ENCODE data around the gene CHRNA9. TPM values are rescaled to one million over a fixed set of nuclear protein-coding genes. Genes with fewer than 3 reads are reported as not detected.

The CHRNA9 gene
- polyA plus RNA-seq, 1 donor (not counting 4 experiments of a cell fraction or from before 2014, with no cell fraction given), result 0.03 TPM

GRCh38 chr4:40379248-40379647 lies 44.1 kb downstream of the CHRNA9 start:
- TF ChIP-seq CTCF (optimal IDR thresholded peaks at IDR 0.05 in 1 of 3, IDR thresholded peaks at IDR 0.05 in 1 of 3, conservative IDR thresholded peaks at IDR 0.05 in 1 of 3; ENCODE audit: extremely low read depth in 1 of 3, insufficient read depth in 2 of 3, low read length in 3 of 3) (no peak), EZH2 (IDR thresholded peaks at IDR 0.05; ENCODE audit: low read length) (no peak)
- H3K36me3 ChIP-seq (ENCODE audit: control insufficient read depth in 2 of 2, extremely low read depth in 1 of 2, insufficient read depth in 2 of 2, low read length in 2 of 2), result no peaks in the 10 kb centered on the region
- FAIRE-seq (no peak), DNase-seq (ENCODE audit: low read depth, low spot score) (no peak)
- H2AFZ ChIP-seq (ENCODE audit: control insufficient read depth, low read length), result no peak overlapping the region
- no peak overlapping the region for H3K4me3 ChIP-seq (ENCODE audit: control insufficient read depth in 2 of 3, extremely low read depth in 1 of 3, insufficient read depth in 2 of 3, low read depth in 1 of 3, low read length in 3 of 3)
- H3K27ac ChIP-seq (ENCODE audit: control insufficient read depth, insufficient read depth, low read length), result no peak overlapping the region
- no peaks in the 10 kb centered on the region for H3K27me3 ChIP-seq (ENCODE audit: control insufficient read depth, extremely low read depth, insufficient read depth, low read length)
- H3K9me3 ChIP-seq (ENCODE audit: control insufficient read depth, low read depth, low read length), result no peaks in the 10 kb centered on the region
- H3K9ac ChIP-seq (ENCODE audit: control insufficient read depth, extremely low read depth, insufficient read depth, low read length), result no peak overlapping the region
- H4K20me1 ChIP-seq (ENCODE audit: control insufficient read depth, extremely low read depth, insufficient read depth, low read length), result no peaks in the 10 kb centered on the region
- H3K4me2 ChIP-seq (ENCODE audit: control insufficient read depth, extremely low read depth, insufficient read depth, low read depth, low read length), result no peak overlapping the region
- H3K9me1 ChIP-seq (ENCODE audit: control insufficient read depth, extremely low read depth, insufficient read depth, low read length), result no peaks in the 10 kb centered on the region
- no peaks in the 10 kb centered on the region for H3K4me1 ChIP-seq (ENCODE audit: control insufficient read depth, extremely low read depth, insufficient read depth, low read length)
- H3K79me2 ChIP-seq (ENCODE audit: control insufficient read depth, insufficient read depth, low read length), result no peaks in the 10 kb centered on the region
- dilution Hi-C loops (cut with MboI; ENCODE audit: extremely low pct_ligation_motif_present, low sequenced_read_pairs), result no loop called here

- Histone ChIP-seq H3K27me3 (ENCODE audit: control insufficient read depth, extremely low read depth, insufficient read depth, low read length) (no peaks in the 10 kb centered on the region), H3K4me2 (ENCODE audit: control insufficient read depth, extremely low read depth, insufficient read depth, low read depth, low read length) (no peak overlapping the region), H3K9me1 (ENCODE audit: control insufficient read depth, extremely low read depth, insufficient read depth, low read length) (no peaks in the 10 kb centered on the region), H3K36me3 (ENCODE audit: control insufficient read depth in 2 of 2, extremely low read depth in 1 of 2, insufficient read depth in 2 of 2, low read length in 2 of 2) (no peaks in the 10 kb centered on the region), H3K27ac (ENCODE audit: control insufficient read depth, insufficient read depth, low read length) (no peak overlapping the region), H2AFZ (ENCODE audit: control insufficient read depth, low read length) (no peak overlapping the region), H3K9me3 (ENCODE audit: control insufficient read depth, low read depth, low read length) (no peaks in the 10 kb centered on the region), H3K79me2 (ENCODE audit: control insufficient read depth, insufficient read depth, low read length) (no peaks in the 10 kb centered on the region), H3K9ac (ENCODE audit: control insufficient read depth, extremely low read depth, insufficient read depth, low read length) (no peak overlapping the region), H3K4me3 (ENCODE audit: control insufficient read depth in 2 of 3, extremely low read depth in 1 of 3, insufficient read depth in 2 of 3, low read depth in 1 of 3, low read length in 3 of 3) (no peak overlapping the region), H4K20me1 (ENCODE audit: control insufficient read depth, extremely low read depth, insufficient read depth, low read length) (no peaks in the 10 kb centered on the region), H3K4me1 (ENCODE audit: control insufficient read depth, extremely low read depth, insufficient read depth, low read length) (no peaks in the 10 kb centered on the region)
- FAIRE-seq (no peak), DNase-seq (ENCODE audit: low read depth, low spot score) (no peak)
- dilution Hi-C loops (cut with MboI; ENCODE audit: extremely low pct_ligation_motif_present, low sequenced_read_pairs), result no loop called here
- no peak for TF ChIP-seq CTCF (optimal IDR thresholded peaks at IDR 0.05 in 1 of 3, IDR thresholded peaks at IDR 0.05 in 1 of 3, conservative IDR thresholded peaks at IDR 0.05 in 1 of 3; ENCODE audit: extremely low read depth in 1 of 3, insufficient read depth in 2 of 3, low read length in 3 of 3)
- TF ChIP-seq EZH2 (IDR thresholded peaks at IDR 0.05; ENCODE audit: low read length), result no peak
These were observed 45.5 kb downstream of the CHRNA9 start for GRCh38 chr4:40380647-40381046.

Data from keratinocyte (primary cell).